Kidney (tissue), 14 donors: ENCODE results near the gene ANKLE2. TPM values are rescaled to one million over a fixed set of nuclear protein-coding genes. Genes with fewer than 3 reads are reported as not detected.

Experiments used
- DNase-seq, 5 donors: peaks; one replicate each; pipeline ENCODE4 v3.0.0-alpha.2; 2013 to 2020
- FAIRE-seq: peaks from 2 replicates; lab custom pipeline; 2012; peaks lifted over from hg19 to GRCh38; lab: Jason Lieb, UNC
- H3K27ac ChIP-seq, 2 donors: one replicate each; pipeline ENCODE4 v1.7.0; 2013; ENCODE audit warnings: low read depth in 2 of 2, low read length in 2 of 2, inconsistent platforms in 1 of 2
- H3K27me3 ChIP-seq: one replicate; pipeline ENCODE4 v1.7.1; 2013; ENCODE audit warnings: low read length, inconsistent platforms; ENCODE audit not compliant: control insufficient read depth, insufficient read depth
- H3K36me3 ChIP-seq, 3 donors: one replicate each; pipeline versions ENCODE4 v1.7.0 to v1.7.1; 2013; ENCODE audit warnings: low read length in 3 of 3, control low read depth in 1 of 3, inconsistent platforms in 1 of 3; ENCODE audit not compliant: insufficient read depth in 3 of 3, control insufficient read depth in 2 of 3
- H3K4me1 ChIP-seq, 3 donors: one replicate each; pipeline versions ENCODE4 v1.7.0 to v1.7.1; 2013; ENCODE audit warnings: low read length in 3 of 3, inconsistent platforms in 1 of 3, low read depth in 1 of 3; ENCODE audit not compliant: control insufficient read depth in 2 of 3, insufficient read depth in 2 of 3
- H3K4me3 ChIP-seq, 3 donors: one replicate each; pipeline versions ENCODE4 v1.7.0 to v1.8.1; 2013; ENCODE audit warnings: low read length in 3 of 3, control low read depth in 1 of 3, inconsistent platforms in 1 of 3
- H3K9ac ChIP-seq, 3 donors: one replicate each; pipeline versions ENCODE4 v1.7.0 to v1.7.1; 2013; ENCODE audit warnings: low read length in 3 of 3, control low read depth in 1 of 3, inconsistent platforms in 1 of 3
- H3K9me3 ChIP-seq, 3 donors: one replicate each; pipeline versions ENCODE4 v1.7.0 to v1.7.1; 2013; ENCODE audit warnings: low read length in 3 of 3, control low read depth in 1 of 3, inconsistent platforms in 1 of 3; ENCODE audit not compliant: control insufficient read depth in 2 of 3, insufficient read depth in 1 of 3
- intact Hi-C: fragments of 100-400 bp; cut with DNase I; formaldehyde crosslinking; loops from one replicate; pipeline ENCODE4 v1.11.1; 2022
- polyA plus RNA-seq: library from polyadenylated mRNA; stranded (reverse); fragments of 350-450 nt; fragmentation: Illumina TruSeq; extraction: RNeasy Lipid Tissue Mini Kit (QIAGEN cat#74804); gene quantifications from one replicate; pipeline ENCODE4 v1.2.3, GENCODE V29; 2014; ENCODE audit warnings: low read depth, low replicate concordance; ENCODE audit not compliant: insufficient read depth
- total RNA-seq: library from RNA; stranded (reverse); fragmentation: NEBNext Ultra II Directional; extraction: Animal tissue kit (Norgen Biotek cat#: 25700); gene quantifications from one replicate; pipeline ENCODE4 v1.2.1, GENCODE V29; 2021
- TF ChIP-seq, protein P1 (sequence below): IDR thresholded peaks from 3 replicates; pipeline ENCODE4 v1.5.1; 2012; ENCODE audit warnings: mild to moderate bottlenecking, moderate library complexity, borderline replicate concordance; ENCODE audit not compliant: insufficient read depth; ENCODE audit errors: extremely low read depth
- donor health status: control.
- donor health status: control.
- donor health status: control.
- donor health status: control.
- donor health status: control.
- donor health status: DM: yes; HTN: yes; CAD: no.
- donor health status: Normal renal cell carcinoma (clear cell type).

The ANKLE2 gene
- total and polyA plus RNA-seq, 2 donors from 2014 or later, result 14.6 to 57.3 TPM

DNA sequence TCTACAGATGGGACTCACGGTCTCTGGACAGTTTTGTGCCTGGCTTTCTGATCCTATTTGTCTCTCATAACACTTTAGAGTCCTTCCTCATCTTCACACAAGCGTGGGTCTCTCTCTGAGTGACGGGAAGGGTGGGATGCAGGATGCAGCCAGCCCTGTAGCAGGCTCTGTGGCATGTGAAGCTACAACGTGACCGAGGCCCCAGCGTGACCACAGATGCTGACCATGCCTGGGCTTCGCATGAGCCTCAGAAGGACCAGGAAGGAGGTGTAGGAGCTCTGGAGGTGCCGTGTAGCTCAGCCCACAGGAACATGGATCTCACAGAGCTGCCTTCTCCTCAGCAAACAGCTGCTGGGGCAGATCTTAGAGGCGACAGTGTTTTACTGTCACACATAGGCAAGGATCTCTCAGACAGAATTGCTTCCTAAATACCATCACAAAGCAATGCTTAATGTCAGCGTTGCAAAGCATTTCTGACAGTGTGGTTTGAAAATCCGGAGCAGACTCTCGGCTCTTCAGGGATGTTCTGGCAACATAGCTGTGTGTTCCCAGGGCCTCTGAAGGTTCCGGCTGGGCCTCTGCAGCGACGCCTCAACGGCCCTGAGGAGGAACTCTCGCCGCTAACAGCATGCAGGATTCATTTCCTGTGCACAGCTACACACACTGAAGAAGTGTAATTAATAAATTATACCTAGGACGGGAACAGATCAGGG, 21.9 kb downstream of the ANKLE2 start:
- H3K27me3 ChIP-seq, result no peaks in the 10 kb centered on the region
- H3K4me1 ChIP-seq, result no peaks in the 10 kb centered on the region
- peak in 1 of 5 donors; percentile 32 for DNase-seq
- H3K9me3 ChIP-seq, result no peaks in the 10 kb centered on the region
- no peak overlapping the region for H3K9ac ChIP-seq
- H3K4me3 ChIP-seq, result no peak overlapping the region
- H3K36me3 ChIP-seq, result peaks cover 10 to 77% (median 39%) of the 10 kb centered on the region in 3 donors
- intact Hi-C loops, result no loop called here
- H3K27ac ChIP-seq, result no peak overlapping the region
- FAIRE-seq, result no peak
- TF ChIP-seq, protein P1, sequence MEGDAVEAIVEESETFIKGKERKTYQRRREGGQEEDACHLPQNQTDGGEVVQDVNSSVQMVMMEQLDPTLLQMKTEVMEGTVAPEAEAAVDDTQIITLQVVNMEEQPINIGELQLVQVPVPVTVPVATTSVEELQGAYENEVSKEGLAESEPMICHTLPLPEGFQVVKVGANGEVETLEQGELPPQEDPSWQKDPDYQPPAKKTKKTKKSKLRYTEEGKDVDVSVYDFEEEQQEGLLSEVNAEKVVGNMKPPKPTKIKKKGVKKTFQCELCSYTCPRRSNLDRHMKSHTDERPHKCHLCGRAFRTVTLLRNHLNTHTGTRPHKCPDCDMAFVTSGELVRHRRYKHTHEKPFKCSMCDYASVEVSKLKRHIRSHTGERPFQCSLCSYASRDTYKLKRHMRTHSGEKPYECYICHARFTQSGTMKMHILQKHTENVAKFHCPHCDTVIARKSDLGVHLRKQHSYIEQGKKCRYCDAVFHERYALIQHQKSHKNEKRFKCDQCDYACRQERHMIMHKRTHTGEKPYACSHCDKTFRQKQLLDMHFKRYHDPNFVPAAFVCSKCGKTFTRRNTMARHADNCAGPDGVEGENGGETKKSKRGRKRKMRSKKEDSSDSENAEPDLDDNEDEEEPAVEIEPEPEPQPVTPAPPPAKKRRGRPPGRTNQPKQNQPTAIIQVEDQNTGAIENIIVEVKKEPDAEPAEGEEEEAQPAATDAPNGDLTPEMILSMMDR, result no peak

DNA sequence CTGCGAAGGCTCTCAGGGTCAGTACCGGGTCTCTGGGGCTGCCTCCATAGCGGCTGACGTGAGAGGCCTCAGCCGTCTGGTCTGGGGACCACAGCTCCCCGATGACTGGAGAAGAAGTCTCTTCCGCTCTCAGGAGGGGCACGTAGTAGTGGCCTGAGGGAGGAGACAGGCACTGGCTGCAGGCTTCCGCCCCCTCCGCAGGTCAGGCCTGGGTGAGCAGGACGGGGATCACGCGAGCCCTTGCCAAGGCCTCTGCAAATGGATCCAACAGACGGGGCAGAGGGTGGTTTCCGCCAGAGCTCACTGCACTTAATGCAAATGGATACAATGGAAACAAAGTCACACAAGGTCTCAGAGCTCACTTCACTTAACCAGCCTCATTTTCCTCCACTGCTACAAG, 24.7 kb downstream of the ANKLE2 start:
- peaks cover 9 to 85% (median 48%) of the 10 kb centered on the region in 3 donors for H3K36me3 ChIP-seq
- no peaks in the 10 kb centered on the region for H3K9me3 ChIP-seq
- TF ChIP-seq, protein P1, result no peak
- no peaks in the 10 kb centered on the region for H3K27me3 ChIP-seq
- peak in 1 of 5 donors; percentile 52 for DNase-seq
- intact Hi-C loops, result no loop called here
- no peak overlapping the region for H3K9ac ChIP-seq
- no peak overlapping the region for H3K4me3 ChIP-seq
- no peak overlapping the region for H3K27ac ChIP-seq
- H3K4me1 ChIP-seq, result no peaks in the 10 kb centered on the region
- no peak for FAIRE-seq

DNA sequence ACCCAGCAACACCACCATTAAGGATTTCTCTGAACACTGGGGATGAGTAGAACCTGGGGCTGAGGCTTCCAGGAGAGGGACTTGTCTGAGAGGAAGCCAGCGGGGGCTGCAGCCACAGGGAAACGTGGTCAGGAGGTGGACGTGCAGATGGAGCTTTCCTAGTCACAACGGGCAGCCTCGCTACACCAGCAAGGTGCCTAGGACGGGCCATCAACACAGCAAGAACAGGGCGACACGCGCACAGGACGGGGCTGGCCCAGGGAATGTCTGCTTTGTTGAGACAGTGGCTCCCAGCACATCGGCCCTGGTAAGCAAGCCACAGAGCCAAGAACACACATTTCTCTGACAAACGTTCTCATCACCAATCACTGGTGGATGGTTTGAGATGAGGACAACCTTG, 25.3 kb downstream of the ANKLE2 start:
- TF ChIP-seq, protein P1, result no peak
- intact Hi-C loops, result no loop called here
- Histone ChIP-seq H3K4me1 (no peaks in the 10 kb centered on the region), H3K4me3 (no peak overlapping the region), H3K36me3 (peaks cover 9 to 83% (median 54%) of the 10 kb centered on the region in 3 donors), H3K27ac (no peak overlapping the region), H3K27me3 (no peaks in the 10 kb centered on the region), H3K9ac (no peak overlapping the region), H3K9me3 (no peaks in the 10 kb centered on the region)
- DNase-seq, result peak in 1 of 5 donors; percentile 33
- no peak for FAIRE-seq
